CD4-positive, alpha-beta T cell (primary cell): ENCODE measurements around the gene PBX2. TPM values are rescaled to one million over a fixed set of nuclear protein-coding genes. Genes with fewer than 3 reads are reported as not detected.

Source experiments
- ATAC-seq: fragments of 200-7000 bp; cut with Tn5 transposase; one replicate; pipeline ENCODE4 v1.10.0; 2022; ENCODE audit warnings: mild to moderate bottlenecking; ENCODE audit not compliant: poor library complexity
- CTCF ChIA-PET: fragments of 350-600 bp; sonication (Branson Sonifier 250); formaldehyde crosslinking; loops from one replicate; lab custom pipeline; 2021; ENCODE audit warnings: antibody characterized with exemption, inconsistent platforms; lab: Charles Lee
- POLR2A ChIA-PET: fragments of 350-600 bp; sonication (Branson Sonifier 250); formaldehyde crosslinking; loops from one replicate; lab custom pipeline; 2021; ENCODE audit warnings: antibody characterized with exemption, inconsistent platforms; lab: Charles Lee
- DNase-seq, 14 experiments: peaks; one replicate each; pipeline ENCODE4 v3.0.0-alpha.2; 2013 to 2020; ENCODE audit warnings: mixed read lengths in 2 of 14
- H3K27ac ChIP-seq, 2 donors: one replicate each; pipeline versions ENCODE4 v1.5.1 to v1.7.0; 2013; ENCODE audit warnings: low read length in 2 of 2, low read depth in 1 of 2, mild to moderate bottlenecking in 1 of 2
- H3K27me3 ChIP-seq, 2 experiments: 1 replicate in 1 of 2; 2 replicates in 1 of 2; pipeline versions ENCODE4 v1.6.1 to v1.7.0; 2013; ENCODE audit warnings: low read length in 2 of 2, control low read depth in 1 of 2, mild to moderate bottlenecking in 1 of 2, moderate library complexity in 1 of 2; ENCODE audit not compliant: insufficient read depth in 2 of 2, control insufficient read depth in 1 of 2
- H3K36me3 ChIP-seq: one replicate; pipeline ENCODE4 v1.6.1; 2013; ENCODE audit warnings: low read length, control low read depth; ENCODE audit not compliant: insufficient read depth
- H3K4me1 ChIP-seq: one replicate; pipeline ENCODE4 v1.6.1; 2013; ENCODE audit warnings: low read length, control low read depth; ENCODE audit not compliant: insufficient read depth
- H3K4me3 ChIP-seq: one replicate; pipeline ENCODE4 v1.5.1; 2013; ENCODE audit warnings: mild to moderate bottlenecking, low read length, moderate library complexity
- H3K9me3 ChIP-seq, 2 experiments: 1 replicate in 1 of 2; 2 replicates in 1 of 2; pipeline versions ENCODE4 v1.6.1 to v1.7.0; 2013; ENCODE audit warnings: low read length in 2 of 2, mild to moderate bottlenecking in 2 of 2, control low read depth in 1 of 2, moderate library complexity in 1 of 2; ENCODE audit not compliant: control insufficient read depth in 1 of 2, insufficient read depth in 1 of 2
- H3K27ac Mint-ChIP-seq: one replicate; pipeline ENCODE4 v1.8.0; 2020; ENCODE audit warnings: mixed read lengths
- H3K27me3 Mint-ChIP-seq: one replicate; pipeline ENCODE4 v1.8.0; 2021; ENCODE audit warnings: mixed read lengths
- H3K36me3 Mint-ChIP-seq: one replicate; pipeline ENCODE4 v1.8.0; 2021; ENCODE audit warnings: low read depth, mixed read lengths
- H3K4me1 Mint-ChIP-seq: one replicate; pipeline ENCODE4 v1.8.0; 2021; ENCODE audit warnings: low read depth, mixed read lengths
- H3K4me3 Mint-ChIP-seq: one replicate; pipeline ENCODE4 v1.8.0; 2020; ENCODE audit warnings: mild to moderate bottlenecking, mixed read lengths
- H3K9me3 Mint-ChIP-seq: one replicate; pipeline ENCODE4 v1.8.0; 2020; ENCODE audit warnings: mixed read lengths
- CTCF ChIP-seq: fragments of 200-600 bp; IDR thresholded peaks from one replicate; pipeline ENCODE4 v1.8.0; 2022; ENCODE audit warnings: antibody characterized with exemption, mild to moderate bottlenecking
- intact Hi-C, 2 experiments: fragments of 100-400 bp; cut with DNase I in 1 of 2; cut with micrococcal nuclease in 1 of 2; formaldehyde crosslinking; loops; one replicate each; pipeline versions ENCODE4 v1.15.1 to v1.9.0; 2023 to 2025; cut with DNase I, micrococcal nuclease
- total RNA-seq, 174 experiments: library from RNA in 2 of 174; stranded (reverse) in 2 of 174; gene quantifications; one replicate each; pipeline ENCODE4 v1.2.3 and lab custom pipeline; 2021 to 2026

The PBX2 gene
- total RNA-seq, 2 experiments from 2014 or later = 62.0 to 65.6 TPM

- ATAC-seq = no peak
- H3K27me3 Mint-ChIP-seq = no peaks in the 10 kb centered on the region
- no peak for DNase-seq
- H3K27ac ChIP-seq = no peak overlapping the region
- H3K36me3 ChIP-seq = peaks cover 27% of the 10 kb centered on the region
- H3K4me1 Mint-ChIP-seq = no peaks in the 10 kb centered on the region
- no peaks in the 10 kb centered on the region for H3K9me3 ChIP-seq
- TF ChIP-seq CTCF = no peak
- intact Hi-C loops = no loop called here
- ChIA-PET CTCF (no interaction called here), POLR2A (no interaction called here)
- no peak overlapping the region for H3K4me3 ChIP-seq
- H3K4me1 ChIP-seq = no peaks in the 10 kb centered on the region
- no peak overlapping the region for H3K27ac Mint-ChIP-seq
- H3K27me3 ChIP-seq = no peaks in the 10 kb centered on the region
- H3K4me3 Mint-ChIP-seq = no peak overlapping the region
- H3K9me3 Mint-ChIP-seq = no peaks in the 10 kb centered on the region
- H3K36me3 Mint-ChIP-seq = peaks cover 33% of the 10 kb centered on the region
These were observed 26.3 kb downstream of the PBX2 start for GRCh38 chr6:32163559-32164258.

GRCh38 chr6:32158052-32158451 is 31.9 kb downstream of the PBX2 start:
- peaks cover 29% of the 10 kb centered on the region for H3K4me1 Mint-ChIP-seq
- Histone ChIP-seq H3K4me1 (peaks cover 28% of the 10 kb centered on the region), H3K27me3 (no peaks in the 10 kb centered on the region), H3K9me3 (no peaks in the 10 kb centered on the region), H3K27ac (no peak overlapping the region), H3K4me3 (no peak overlapping the region), H3K36me3 (peaks cover 13% of the 10 kb centered on the region)
- ChIA-PET POLR2A (interaction anchor here (1.0 kb wide), 1 partner anchor 37 kb away, joined by 4 read pairs; no protein-coding TSS in a partner anchor), CTCF (interaction anchor here (1.5 kb wide), 1 partner anchor 39 kb away, joined by 6 read pairs; no protein-coding TSS in a partner anchor)
- ATAC-seq = no peak
- no peaks in the 10 kb centered on the region for H3K9me3 Mint-ChIP-seq
- intact Hi-C loops = loop anchor here in 1 of 2 experiments (10.0 kb wide), 1 partner anchor 113 kb away; no protein-coding TSS in a partner anchor
- no peak overlapping the region for H3K4me3 Mint-ChIP-seq
- peaks cover 30% of the 10 kb centered on the region for H3K36me3 Mint-ChIP-seq
- no peak overlapping the region for H3K27ac Mint-ChIP-seq
- no peak for DNase-seq
- no peaks in the 10 kb centered on the region for H3K27me3 Mint-ChIP-seq
- TF ChIP-seq CTCF = no peak

GRCh38 chr6:32156891-32157290 is 33.1 kb downstream of the PBX2 start:
- Mint-ChIP-seq H3K36me3 (peaks cover 30% of the 10 kb centered on the region), H3K9me3 (no peaks in the 10 kb centered on the region), H3K27ac (no peak overlapping the region), H3K4me1 (peaks cover 41% of the 10 kb centered on the region), H3K4me3 (no peak overlapping the region), H3K27me3 (peaks cover 3% of the 10 kb centered on the region)
- ChIA-PET POLR2A (no interaction called here), CTCF (no interaction called here)
- H3K36me3 ChIP-seq = peaks cover 13% of the 10 kb centered on the region
- TF ChIP-seq CTCF = no peak
- intact Hi-C loops = loop anchor here in 1 of 2 experiments (1.0 to 10.0 kb wide), 2 partner anchors 15 to 112 kb away; no protein-coding TSS in a partner anchor
- no peak overlapping the region for H3K4me3 ChIP-seq
- no peaks in the 10 kb centered on the region for H3K9me3 ChIP-seq
- H3K27me3 ChIP-seq = no peaks in the 10 kb centered on the region
- ATAC-seq (no peak), DNase-seq (no peak)
- no peak overlapping the region for H3K27ac ChIP-seq
- peaks cover 39% of the 10 kb centered on the region for H3K4me1 ChIP-seq
